GM19351 (cell line): Measurements from ENCODE around the gene MBD5.
A peak's percentile ranks its signal among the peaks of the same experiment; 100 is the strongest.

Source experiments
- ATAC-seq: cut with Tn5 transposase; IDR thresholded peaks from one replicate; pipeline ENCODE4 v1.9.1; 2021; ENCODE audit warnings: mild to moderate bottlenecking, moderate library complexity; ENCODE audit not compliant: unreplicated experiment

MBD5 gene

DNA sequence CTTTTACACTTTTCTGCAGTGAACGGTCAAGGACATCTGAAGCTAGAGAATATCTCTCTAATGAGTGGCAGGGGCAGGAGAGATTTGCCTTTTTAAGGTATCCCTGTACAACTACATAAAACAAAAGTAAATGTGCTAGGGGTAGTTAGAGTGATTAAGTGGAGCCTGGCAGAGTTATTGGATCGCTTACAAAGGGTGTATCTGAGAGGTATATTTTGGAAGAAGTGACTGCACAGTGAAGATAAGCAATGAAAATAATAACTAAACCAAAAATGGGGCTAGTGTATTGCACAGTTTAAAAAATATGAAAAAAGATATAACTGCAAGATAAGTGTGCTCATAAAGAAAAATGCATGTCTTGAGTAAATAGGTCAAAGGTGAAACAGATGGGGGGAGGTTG lies 430.2 kb downstream of the MBD5 start:
- ATAC-seq: no peak

DNA sequence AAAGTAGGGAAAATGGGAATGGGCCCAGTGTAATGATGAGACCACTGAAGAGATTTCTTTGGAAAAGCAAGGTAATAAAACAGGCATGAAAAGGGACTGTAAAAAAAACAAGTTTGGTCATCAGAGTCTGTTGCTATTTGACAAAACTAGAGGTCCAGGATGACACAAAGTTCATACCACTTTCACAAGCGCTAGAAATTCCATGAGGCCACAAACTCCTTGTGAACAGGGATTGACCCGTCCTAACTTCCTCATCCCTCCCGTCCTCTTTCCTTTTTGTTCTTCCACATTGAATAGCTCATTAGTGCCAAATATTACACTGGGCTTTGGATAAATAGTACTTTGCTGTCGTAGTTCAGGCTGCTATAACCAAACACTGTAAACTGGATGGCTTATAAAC lies 434.9 kb downstream of the MBD5 start:
- ATAC-seq: no peak

DNA sequence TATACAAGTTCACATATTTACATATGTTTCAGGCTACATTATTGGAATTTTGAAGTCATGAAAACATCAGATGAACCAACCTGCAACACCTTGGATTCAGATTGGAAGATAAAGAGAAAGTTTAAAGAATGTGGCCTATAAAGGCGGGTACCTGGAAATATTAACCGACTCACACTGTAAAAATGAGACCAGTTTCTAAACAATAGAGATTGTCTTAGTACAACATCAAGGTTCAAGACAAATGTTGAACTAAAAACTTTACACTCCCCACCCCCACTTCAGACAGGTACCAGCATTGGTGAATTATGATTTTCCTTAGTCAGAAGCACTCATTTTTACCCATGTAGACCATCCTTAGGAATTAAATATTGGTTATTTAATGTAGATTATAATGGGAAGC lies 437.3 kb downstream of the MBD5 start:
- no peak for ATAC-seq

DNA sequence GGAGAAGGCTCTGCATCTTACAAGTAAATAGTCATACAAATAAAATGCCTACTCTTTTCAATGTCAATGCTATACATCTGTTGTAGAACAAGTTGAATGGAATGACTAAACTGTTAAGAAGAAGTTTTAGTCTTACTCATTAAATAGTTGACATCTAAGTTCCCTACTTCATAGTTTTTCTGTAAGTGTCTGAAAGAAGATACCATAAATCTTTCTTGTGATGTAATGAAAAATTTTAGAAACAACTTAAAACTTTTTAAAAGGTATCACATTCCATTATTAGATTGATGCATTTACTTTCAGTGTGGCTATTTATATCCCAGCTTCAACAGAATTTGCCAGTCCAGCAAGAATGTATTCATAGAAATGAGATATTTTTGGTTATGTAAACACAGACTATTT lies 438.5 kb downstream of the MBD5 start:
- peak; percentile 70 for ATAC-seq

DNA sequence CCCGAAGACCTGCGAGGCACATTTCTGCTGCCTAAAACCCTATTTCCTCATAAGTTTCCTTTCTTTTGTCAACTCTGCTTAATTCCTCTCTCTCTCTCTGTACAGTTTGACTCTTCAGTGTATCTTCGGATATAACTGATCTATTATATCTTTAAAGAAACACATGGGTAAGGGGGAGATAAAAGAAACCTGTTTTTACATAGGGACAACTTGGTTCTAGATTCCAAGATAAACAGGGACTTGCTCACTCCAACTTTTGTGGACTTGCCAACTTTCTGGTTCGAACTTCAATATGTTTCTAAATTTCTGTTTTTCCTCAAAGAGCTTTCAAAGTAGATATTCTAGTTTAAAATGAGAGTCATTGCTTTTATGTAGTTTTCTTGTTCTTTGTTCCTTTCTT lies 441.0 kb downstream of the MBD5 start:
- ATAC-seq: no peak

DNA sequence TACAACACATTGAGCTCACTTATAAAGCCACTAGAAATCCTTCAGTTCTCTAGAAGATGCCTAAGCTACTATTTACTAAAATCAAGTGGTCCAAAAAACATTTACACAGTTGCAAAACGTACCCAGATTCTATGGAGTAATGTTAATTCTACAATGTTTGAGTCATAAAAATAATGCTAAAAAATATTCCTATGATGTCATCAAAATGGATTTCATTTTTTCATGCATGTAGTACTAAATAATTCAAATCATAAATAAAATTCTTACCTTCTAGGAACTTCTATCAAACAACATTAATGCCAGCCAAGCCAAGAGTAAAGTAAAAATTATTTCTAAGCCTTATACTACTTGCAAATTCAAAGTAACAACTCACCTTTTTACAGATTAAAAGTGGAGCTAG lies 454.7 kb downstream of the MBD5 start:
- no peak for ATAC-seq

DNA sequence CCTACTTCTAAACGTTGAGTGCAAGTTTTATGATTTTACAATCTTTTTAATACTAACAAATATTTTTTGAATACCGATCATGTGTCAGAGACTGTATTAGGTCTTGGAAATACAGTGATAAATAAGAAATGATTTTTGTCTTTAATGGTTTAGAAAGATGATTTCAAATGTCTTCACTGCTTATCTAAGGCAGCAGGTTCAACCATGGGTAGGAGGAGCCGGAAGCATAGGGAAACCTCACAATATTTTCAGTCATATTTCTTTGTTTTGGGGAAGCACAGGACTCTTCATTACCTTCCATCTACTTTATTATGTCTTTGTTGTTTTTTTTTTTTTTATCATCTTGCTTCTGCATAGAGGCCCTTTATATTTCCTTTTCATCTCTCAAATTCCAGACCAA lies 458.5 kb downstream of the MBD5 start:
- ATAC-seq: no peak

DNA sequence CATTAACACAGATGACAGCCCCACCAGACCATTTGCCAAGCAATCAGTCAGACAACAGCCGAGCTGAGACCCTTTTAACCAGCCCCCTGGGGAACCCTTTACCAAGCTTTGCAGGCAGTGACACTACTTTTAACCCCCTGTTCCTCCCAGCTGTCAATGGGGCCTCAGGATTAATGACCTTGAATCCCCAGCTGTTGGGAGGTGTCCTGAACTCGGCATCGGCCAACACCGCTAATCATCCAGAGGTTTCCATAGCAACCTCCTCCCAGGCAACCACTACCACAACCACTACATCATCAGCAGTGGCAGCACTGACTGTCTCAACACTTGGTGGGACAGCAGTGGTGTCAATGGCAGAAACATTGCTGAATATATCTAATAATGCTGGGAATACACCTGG lies 462.8 kb downstream of the MBD5 start:
- ATAC-seq: no peak

DNA sequence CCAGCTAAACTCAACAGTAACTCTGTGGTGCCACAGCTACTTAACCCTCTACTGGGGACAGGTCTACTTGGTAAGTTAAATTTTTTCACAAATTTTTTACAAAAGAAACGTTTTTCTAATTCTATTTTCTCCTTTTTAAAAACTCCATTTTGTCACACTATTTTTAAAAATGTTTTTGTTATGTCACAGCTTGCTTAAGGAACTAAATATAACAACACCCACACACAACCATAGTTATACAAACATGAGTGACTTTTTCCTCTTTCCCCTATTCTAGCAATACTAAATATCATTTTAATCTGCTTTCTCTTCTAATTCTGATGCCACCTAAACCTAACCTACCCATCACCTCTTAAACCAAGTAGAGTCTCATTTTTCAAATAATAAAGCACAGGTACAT lies 463.2 kb downstream of the MBD5 start:
- no peak for ATAC-seq

DNA sequence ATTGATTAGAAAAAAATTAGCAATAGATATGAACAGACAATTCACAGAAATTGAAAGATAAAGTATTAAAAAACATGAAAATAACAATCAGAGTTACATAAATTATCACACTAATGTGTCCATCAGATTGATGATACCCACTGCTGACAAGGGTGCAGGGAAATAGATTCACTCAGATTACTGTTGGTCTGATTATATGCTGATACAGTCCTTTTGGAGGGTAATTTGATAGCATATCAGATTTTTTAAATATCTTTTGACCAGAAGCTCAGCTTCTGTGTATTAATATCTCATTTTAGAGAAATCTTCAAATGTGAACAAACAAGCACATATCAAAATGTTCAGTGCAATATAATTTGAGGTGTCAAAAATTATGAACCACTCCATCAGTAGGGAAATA lies 465.8 kb downstream of the MBD5 start:
- no peak for ATAC-seq

DNA sequence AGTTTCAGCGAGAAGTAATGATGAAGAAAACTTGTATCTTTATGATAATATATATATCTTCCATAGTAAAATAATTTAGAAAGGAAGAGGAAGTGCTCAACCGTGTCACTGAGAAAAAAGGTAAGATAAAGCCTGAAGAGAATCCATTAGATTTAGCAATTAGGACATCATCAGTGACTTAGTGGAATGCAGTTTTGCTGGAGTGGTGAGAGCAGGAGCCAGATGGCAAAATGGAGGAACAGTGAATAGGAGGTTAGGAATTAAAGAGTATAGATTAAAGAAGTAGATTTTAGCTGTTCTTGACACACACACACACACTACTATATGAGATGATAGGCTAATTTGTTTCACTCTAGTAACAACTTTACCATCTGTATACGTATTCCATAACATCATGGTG lies 466.5 kb downstream of the MBD5 start:
- ATAC-seq: no peak

DNA sequence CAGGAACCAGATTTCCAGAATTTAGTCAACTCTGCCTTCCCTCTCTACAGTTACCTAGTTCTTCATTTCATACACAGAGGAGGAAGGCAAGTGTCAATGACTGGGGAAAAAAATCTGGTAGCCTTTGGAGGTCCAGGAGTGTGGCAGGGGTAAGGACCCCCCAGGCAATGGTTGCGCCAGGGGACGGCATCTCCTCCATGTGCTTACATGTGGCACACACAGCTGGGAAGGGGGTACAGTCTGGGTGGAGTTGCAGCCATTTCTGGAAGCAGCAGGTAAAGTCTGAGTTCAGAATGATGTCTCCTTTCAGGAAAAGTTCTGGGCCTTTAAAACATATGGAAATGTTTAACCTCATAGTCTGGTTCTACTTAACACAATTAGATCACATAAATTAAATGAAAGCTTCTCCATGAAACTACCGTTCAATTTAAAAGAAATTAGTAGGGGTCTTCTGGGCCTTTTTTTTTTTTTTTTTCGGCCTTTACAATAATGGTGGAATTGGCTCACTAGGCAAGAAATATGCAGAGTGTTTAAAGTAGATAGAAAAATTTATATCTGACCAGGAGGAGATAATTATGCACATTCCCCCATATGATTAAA lies 470.0 kb downstream of the MBD5 start:
- no peak for ATAC-seq

DNA sequence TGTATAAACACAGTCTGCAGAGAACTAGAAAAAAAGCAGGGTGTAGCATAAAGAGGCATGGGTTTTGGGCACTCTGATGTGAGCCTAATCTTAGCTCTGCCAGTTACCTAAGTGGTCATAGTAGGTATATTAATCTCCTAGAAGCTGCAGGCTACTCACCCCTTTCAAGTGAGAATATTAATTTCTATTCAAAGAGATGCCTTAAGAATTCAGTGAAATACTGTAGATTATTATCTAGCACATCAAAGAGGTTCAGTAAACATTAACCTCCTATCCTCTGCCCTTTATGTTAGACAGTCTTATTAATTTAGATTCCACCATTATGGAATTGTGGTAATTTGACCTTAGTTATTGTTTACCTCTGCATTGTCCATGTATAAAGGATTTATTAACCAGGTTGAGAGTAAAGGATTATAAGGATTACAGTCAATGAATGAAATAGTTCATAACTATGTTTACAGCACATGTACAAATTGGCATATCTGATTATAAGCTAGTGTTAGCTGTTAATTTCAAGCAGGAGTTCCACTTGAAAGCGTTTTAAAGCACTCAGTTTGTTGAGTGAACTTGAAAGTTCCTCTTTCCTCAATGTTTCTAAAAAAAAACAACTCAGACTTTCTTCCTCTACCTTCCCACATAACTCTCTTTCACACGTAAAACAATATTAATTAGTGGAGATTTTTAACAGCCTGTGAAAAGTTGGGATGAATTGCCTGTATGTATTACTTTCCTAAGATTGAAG lies 473.1 kb downstream of the MBD5 start:
- ATAC-seq: peak; percentile 57

DNA sequence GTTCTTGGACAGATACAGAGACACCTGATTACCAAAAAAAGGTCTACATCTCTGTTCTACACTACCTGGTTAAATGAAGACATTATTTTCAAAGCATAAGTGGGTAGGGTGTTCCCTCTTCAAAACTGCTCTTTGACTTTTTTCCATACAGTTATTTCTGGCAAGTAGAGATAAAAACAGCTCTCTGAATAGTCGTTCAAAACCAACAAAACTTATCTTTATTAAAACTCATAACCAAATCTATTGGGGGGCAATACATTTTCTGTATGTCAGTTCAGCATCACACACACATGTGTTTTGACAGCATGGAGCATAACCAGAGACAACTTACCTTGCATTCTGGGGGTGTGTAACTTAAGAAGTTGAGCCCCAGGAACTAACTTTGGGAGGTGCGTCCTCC lies 474.7 kb downstream of the MBD5 start:
- ATAC-seq: no peak

DNA sequence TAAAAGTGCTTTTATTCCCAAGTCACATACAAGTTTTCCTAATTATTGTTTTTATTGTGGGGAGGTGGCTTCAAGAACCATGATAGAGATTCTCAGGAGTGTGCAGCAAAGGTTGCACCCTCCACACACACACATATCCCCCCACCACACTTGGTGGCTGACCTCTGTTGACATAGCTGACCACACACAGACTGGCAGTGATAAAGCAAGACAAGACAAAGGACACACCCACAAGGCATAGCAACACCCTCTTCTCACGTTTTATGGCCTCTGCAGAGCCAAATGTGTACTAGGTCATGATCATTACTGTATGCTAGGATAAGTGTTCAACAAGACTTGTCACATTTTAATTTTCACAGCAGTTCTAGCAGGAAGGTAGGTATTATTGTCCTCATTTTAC lies 480.7 kb downstream of the MBD5 start:
- ATAC-seq: no peak

DNA sequence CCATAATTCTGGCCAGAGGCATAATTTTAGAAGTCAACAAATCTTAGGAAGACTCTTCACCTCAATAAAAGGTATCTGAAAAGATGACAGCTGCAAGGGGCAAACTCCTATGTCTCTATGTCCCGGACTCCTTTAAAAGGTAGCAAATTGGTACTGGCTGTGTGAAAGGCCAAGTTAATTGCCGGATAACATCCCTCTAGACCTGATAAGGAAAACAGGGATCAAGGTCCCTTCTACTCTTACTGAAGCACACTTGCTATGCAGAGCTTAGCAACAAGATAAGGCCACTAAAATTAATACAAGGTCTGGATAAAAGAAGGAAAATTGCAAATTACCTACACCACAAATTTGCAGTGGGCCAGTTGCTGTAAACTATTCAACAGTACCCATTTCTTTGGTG lies 482.6 kb downstream of the MBD5 start:
- no peak for ATAC-seq

DNA sequence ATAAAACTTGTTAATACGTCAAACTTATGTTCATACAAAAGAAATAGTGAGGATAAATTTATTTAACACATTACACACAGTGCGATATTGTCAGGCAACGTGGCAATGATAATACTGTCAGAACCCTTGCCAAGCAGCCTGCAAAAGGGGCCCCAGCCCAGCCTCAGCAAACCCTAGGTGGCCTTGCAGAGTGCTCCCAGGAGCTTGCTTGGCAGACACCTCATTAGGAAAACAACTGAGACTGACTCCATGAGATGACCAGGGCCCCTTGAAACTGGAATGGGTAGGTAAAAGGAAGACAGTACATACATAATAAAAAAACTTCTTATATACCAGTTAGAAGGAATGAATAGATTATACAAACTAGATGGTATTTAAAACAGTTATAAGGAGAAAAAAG lies 487.1 kb downstream of the MBD5 start:
- ATAC-seq: no peak

DNA sequence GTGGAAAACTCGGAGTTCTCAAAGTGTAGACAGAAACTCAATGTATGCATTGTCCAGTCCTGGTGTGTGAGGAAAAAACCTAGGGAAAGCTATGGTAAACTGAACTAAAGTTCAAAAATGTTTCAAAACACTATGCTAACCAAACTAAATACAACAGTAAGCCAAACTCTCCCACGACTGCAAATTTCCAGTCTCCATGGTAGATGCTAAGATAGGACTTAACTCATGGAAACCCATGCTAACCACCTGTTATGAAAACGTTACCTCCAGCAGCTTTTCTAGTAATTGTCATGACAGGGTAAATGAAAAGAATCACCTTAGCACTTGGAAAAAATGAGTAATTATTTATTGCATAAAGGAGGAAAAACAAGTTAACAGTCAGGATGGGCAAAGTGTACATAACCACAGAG lies 488.0 kb downstream of the MBD5 start:
- peak; percentile 1 for ATAC-seq

DNA sequence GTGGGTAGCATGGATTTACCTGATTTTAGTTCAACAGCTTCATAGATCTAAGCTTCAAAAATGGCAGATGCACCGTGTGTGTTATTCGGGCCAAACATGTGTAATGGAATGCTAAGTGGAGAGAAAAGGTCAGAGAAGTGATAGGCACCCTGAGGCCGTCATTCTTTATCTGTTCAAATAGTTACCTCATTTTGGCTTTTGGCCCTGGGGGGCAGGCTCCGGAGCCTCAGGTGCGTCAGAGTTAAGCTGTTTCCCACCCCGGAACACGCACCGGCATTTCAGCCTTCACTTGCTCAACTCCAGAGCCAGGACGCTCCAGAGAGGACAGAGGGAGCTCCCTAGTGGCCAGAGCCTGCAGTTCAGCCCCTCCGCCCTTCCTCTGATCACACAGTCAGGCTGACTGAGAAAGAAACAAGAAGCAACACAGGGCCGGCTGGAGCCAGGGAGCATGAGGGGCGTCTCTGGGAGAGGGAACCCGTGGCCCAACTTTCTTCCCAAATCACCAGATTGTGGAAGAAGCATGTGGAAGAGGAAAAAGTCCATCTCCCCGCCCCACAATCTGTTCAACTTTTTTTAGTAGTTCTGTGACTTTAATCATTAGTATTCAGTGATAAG lies 488.5 kb downstream of the MBD5 start:
- peak; percentile 100 for ATAC-seq

DNA sequence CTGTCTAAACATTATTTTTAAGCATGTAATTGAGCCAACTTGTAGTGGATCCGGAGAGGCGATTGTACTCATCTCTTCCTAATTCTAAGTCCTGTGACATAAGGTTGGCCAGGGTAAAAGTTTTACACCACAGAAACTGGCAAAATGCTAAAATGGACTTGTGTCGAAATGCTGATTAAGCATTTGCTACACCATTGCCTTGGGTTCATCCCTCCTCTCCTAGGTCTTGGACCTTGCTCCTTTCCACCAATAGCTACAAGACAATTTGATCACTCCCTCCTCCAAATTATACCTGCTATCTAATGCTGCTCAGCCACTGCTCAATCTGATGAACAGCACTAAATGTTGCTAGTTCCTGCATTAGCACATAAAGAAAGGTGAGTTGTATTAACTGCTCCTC lies 491.0 kb downstream of the MBD5 start:
- ATAC-seq: no peak

DNA sequence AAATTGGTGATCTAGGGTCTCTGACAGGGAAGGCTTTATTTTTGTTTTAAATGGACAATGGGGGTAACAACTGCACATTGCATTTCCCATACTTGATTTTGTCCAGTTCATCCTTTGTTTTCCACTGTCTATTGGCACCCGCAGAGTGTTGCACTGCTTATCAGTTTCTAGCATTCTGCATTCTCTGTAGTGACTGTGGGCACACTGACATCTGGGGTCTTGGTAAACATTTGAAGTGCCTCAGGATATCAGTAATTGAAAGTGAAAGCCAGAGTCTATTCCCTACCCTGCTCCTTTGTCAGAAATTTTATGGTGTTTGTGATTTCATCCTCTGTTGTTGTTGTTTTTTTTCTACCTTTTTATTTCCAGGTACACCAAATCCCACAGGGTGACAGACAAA lies 491.6 kb downstream of the MBD5 start:
- ATAC-seq: no peak

DNA sequence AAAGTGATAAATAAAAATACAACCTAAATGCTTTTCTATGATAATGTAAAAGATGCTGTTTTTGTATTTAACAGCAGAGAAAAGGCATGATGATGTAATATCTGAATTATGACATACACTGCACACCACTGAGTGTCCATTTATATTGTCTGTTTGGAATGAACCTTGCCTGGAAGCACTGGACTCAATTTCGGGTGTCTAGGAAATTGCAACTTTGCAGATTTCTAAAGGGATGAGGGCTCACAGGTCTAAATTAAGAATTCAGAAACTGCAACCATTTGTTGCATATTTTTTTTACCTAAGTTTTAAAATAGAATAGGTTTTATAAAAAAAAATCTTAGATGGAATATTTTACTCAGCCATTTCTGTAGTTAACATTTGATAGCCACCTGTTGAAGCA lies 492.5 kb downstream of the MBD5 start:
- ATAC-seq: no peak

DNA sequence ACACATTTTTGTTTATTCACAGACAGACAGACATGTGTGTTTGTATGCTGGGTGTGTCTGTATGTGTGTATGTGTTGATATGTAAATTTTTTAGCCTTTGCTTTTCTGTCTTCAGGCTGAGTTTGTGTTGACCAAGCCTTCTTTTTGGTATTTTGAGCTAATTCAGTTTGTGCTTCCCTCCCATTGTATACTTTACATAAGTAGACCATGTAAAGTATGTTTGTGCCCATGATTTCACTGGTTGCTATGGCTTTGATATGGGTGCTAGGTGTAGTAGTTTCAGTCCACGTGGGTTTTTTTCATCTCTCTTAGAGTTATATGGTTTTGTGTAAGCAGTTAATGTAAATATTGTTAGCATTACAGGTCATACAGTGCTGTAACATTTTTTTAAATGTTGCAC lies 494.2 kb downstream of the MBD5 start:
- ATAC-seq: no peak
